WTC11 (cell line): Measurements from ENCODE around the gene S1PR1. TPM values are rescaled to one million over a fixed set of nuclear protein-coding genes. Genes with fewer than 3 reads are reported as not detected.

Experiments used
- ATAC-seq: fragments of 200-7000 bp; cut with Tn5 transposase; 2 replicates; pipeline ENCODE4 v1.10.0; 2021; ENCODE audit warnings: mild to moderate bottlenecking, moderate library complexity
- CTCF ChIA-PET: fragments of 300-600 bp; sonication (Branson Sonifier 250); formaldehyde crosslinking; loops from one replicate; lab custom pipeline; 2021; ENCODE audit warnings: antibody characterized with exemption; lab: Charles Lee
- POLR2A ChIA-PET: fragments of 350-600 bp; sonication (Branson Sonifier 250); formaldehyde crosslinking; loops from one replicate; lab custom pipeline; 2021; ENCODE audit warnings: antibody characterized with exemption; lab: Charles Lee
- DNase-seq: peaks from one replicate; pipeline ENCODE4 v3.0.0; 2021; ENCODE audit warnings: low spot score
- H3K27ac Mint-ChIP-seq: 2 replicates; pipeline ENCODE4 v1.8.0; 2021; ENCODE audit warnings: mixed read lengths
- H3K27me3 Mint-ChIP-seq: 2 replicates; pipeline ENCODE4 v1.8.0; 2021; ENCODE audit warnings: low read depth, mild to moderate bottlenecking, moderate library complexity, mixed read lengths
- H3K36me3 Mint-ChIP-seq: 2 replicates; pipeline ENCODE4 v1.8.0; 2021; ENCODE audit warnings: mixed read lengths
- H3K4me1 Mint-ChIP-seq: 2 replicates; pipeline ENCODE4 v1.8.0; 2022; ENCODE audit warnings: mixed read lengths
- H3K4me3 Mint-ChIP-seq: 2 replicates; pipeline ENCODE4 v1.8.0; 2021; ENCODE audit warnings: mild to moderate bottlenecking, moderate library complexity, mixed read lengths
- H3K9me3 Mint-ChIP-seq: 2 replicates; pipeline ENCODE4 v1.8.0; 2021; ENCODE audit warnings: mixed read lengths
- CREM ChIP-seq: sonication (generic); formaldehyde crosslinking; IDR thresholded peaks from 2 replicates; pipeline ENCODE4 v1.8.1; 2022; ENCODE audit warnings: mild to moderate bottlenecking, missing genetic modification reagents, moderate library complexity
- HMGA2 ChIP-seq: fragments of 250-450 bp; sonication (Bioruptor Pico); IDR thresholded peaks from 2 replicates; pipeline ENCODE4 v1.4.0; 2021; ENCODE audit warnings: mild to moderate bottlenecking, moderate library complexity
- KAT7 ChIP-seq: sonication (generic); formaldehyde crosslinking; IDR thresholded peaks from 2 replicates; pipeline ENCODE4 v1.8.1; 2023; ENCODE audit warnings: missing genetic modification reagents, mild to moderate bottlenecking, borderline replicate concordance
- NFATC4 ChIP-seq: fragments of 250-450 bp; sonication (Bioruptor Pico); IDR thresholded peaks from 2 replicates; pipeline ENCODE4 v1.9.0; 2021; ENCODE audit warnings: mild to moderate bottlenecking
- NR2C2 ChIP-seq: sonication (generic); formaldehyde crosslinking; IDR thresholded peaks from 2 replicates; pipeline ENCODE4 v1.8.0; 2022; ENCODE audit warnings: mild to moderate bottlenecking, missing genetic modification reagents
- RELA ChIP-seq: sonication (generic); formaldehyde crosslinking; IDR thresholded peaks from 2 replicates; pipeline ENCODE4 v1.8.1; 2022; ENCODE audit warnings: missing genetic modification reagents, mild to moderate bottlenecking, borderline replicate concordance
- ZNF219 ChIP-seq: sonication (generic); formaldehyde crosslinking; IDR thresholded peaks from 2 replicates; pipeline ENCODE4 v1.8.0; 2023; ENCODE audit warnings: missing genetic modification reagents, mild to moderate bottlenecking, borderline replicate concordance
- total RNA-seq: library from RNA; stranded (reverse); gene quantifications from 3 replicates; pipeline ENCODE4 v1.2.3, GENCODE V29; 2021
- TF ChIP-seq, protein P1 (sequence below): sonication (generic); formaldehyde crosslinking; IDR thresholded peaks from 2 replicates; pipeline ENCODE4 v1.8.1; 2022; ENCODE audit warnings: low read depth, missing genetic modification reagents, borderline replicate concordance
- TF ChIP-seq, protein P2 (sequence below): sonication (generic); formaldehyde crosslinking; IDR thresholded peaks from 2 replicates; pipeline ENCODE4 v1.8.0; 2022; ENCODE audit warnings: mild to moderate bottlenecking, missing genetic modification reagents
- TF ChIP-seq, protein P3 (sequence below): fragments of 250-450 bp; sonication (Bioruptor Pico); conservative IDR thresholded peaks from 2 replicates; pipeline ENCODE4 v1.9.0; 2021; ENCODE audit warnings: mild to moderate bottlenecking
- TF ChIP-seq, protein P4 (sequence below): sonication (generic); formaldehyde crosslinking; IDR thresholded peaks from 2 replicates; pipeline ENCODE4 v1.8.0; 2022; ENCODE audit warnings: mild to moderate bottlenecking, missing genetic modification reagents
- TF ChIP-seq, protein P5 (sequence below): sonication (generic); formaldehyde crosslinking; IDR thresholded peaks from 2 replicates; pipeline ENCODE4 v1.8.1; 2022; ENCODE audit warnings: low read depth, mild to moderate bottlenecking, moderate library complexity, missing genetic modification reagents, borderline replicate concordance

Gene S1PR1
- total RNA-seq, 1 experiment from 2014 or later: 3.2 TPM

DNA sequence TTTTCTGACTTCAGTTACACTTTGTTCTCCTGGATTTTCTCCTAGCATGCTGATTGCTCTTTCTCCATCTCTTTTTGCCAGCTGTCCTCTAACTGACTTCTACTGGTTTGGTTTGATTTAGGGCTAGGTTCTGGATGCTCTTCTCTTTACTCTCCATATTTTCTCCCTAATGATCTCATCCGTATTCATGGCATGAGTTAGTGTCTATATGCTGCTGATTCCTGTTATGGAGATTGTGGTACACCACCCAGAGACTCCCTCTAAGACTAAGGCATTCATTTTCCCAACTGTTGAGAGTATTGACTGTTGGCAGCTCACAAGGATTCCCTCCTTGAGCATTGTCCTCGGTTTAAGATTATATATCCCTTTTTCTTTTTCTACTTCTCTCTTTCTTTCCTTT lies 28.9 kb downstream of the S1PR1 start:
- Mint-ChIP-seq H3K4me3 (no peak overlapping the region), H3K36me3 (0 out of 2 replicates have a peak, but pooled peaks cover under 1% of the 10 kb centered on the region), H3K27ac (no peak overlapping the region)
- CTCF ChIA-PET: interaction anchor here (0.7 kb wide), 1 partner anchor 27 kb away, joined by 4 read pairs; no protein-coding TSS in a partner anchor
- no peak for TF ChIP-seq CREM
- TF ChIP-seq KAT7 (CRISPR knock-in tag): no peak
- TF ChIP-seq, protein P1, sequence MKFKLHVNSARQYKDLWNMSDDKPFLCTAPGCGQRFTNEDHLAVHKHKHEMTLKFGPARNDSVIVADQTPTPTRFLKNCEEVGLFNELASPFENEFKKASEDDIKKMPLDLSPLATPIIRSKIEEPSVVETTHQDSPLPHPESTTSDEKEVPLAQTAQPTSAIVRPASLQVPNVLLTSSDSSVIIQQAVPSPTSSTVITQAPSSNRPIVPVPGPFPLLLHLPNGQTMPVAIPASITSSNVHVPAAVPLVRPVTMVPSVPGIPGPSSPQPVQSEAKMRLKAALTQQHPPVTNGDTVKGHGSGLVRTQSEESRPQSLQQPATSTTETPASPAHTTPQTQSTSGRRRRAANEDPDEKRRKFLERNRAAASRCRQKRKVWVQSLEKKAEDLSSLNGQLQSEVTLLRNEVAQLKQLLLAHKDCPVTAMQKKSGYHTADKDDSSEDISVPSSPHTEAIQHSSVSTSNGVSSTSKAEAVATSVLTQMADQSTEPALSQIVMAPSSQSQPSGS (CRISPR knock-in tag): no peak
- TF ChIP-seq ZNF219: no peak
- TF ChIP-seq, protein P2, sequence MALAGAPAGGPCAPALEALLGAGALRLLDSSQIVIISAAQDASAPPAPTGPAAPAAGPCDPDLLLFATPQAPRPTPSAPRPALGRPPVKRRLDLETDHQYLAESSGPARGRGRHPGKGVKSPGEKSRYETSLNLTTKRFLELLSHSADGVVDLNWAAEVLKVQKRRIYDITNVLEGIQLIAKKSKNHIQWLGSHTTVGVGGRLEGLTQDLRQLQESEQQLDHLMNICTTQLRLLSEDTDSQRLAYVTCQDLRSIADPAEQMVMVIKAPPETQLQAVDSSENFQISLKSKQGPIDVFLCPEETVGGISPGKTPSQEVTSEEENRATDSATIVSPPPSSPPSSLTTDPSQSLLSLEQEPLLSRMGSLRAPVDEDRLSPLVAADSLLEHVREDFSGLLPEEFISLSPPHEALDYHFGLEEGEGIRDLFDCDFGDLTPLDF (CRISPR knock-in tag): no peak
- TF ChIP-seq, protein P3, sequence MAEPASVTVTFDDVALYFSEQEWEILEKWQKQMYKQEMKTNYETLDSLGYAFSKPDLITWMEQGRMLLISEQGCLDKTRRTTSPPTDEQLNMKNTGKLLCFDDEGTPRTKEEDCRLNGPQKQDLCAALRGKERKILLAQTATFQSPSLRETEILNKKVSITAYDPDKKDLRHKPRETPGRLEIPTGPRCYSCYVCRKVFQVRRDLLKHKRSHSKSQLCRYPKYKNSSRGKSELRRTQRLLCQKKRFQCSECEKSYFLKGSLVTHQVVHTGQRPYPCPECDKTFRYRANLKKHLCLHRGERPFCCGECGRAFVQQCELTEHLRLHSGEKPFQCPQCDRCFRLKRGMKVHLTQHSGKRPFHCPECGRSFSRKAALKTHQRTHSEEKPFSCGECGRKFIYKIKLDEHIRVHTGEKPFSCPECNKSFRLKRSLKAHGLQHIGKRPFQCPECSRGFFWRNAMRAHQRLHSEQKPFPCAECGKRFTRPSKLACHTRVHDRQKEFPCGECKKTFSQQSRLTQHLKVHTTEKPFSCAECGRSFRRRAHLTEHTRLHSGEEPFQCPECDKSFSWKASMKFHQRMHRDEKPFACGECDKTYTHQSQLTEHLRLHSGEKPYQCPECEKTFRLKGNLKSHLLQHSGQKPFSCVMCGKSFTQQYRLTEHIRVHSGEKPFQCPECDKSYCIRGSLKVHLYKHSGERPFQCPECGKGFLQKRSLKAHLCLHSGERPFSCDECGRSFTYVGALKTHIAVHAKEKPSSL (CRISPR knock-in tag): no peak
- no peak for TF ChIP-seq HMGA2
- TF ChIP-seq, all 79 proteins: peak for 0
- no peak for ATAC-seq
- H3K4me1 Mint-ChIP-seq: peaks cover 17% of the 10 kb centered on the region
- no peak for DNase-seq
- H3K27me3 Mint-ChIP-seq: no peaks in the 10 kb centered on the region
- no peaks in the 10 kb centered on the region for H3K9me3 Mint-ChIP-seq
- POLR2A ChIA-PET: no interaction called here

DNA sequence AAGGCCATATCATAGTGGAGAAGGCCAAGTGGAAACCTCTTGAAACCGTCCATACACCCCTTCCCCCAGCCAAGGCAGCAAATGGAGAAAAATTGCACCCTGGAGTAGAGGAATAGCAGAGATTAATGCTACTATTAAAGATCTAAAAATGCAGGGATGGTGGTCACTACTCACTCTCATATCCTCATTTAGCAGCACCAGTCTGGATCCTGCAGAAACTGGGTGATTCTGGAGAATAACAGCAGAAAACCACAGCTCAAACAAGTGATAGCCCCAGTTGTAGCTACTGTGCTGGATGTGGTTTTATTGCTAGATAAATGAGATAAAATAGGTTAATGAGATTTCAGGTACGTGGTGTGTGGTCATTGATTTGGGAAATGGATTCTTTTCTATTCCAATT lies 30.3 kb downstream of the S1PR1 start:
- 0 out of 2 replicates have a peak, but pooled peaks cover 4% of the 10 kb centered on the region for H3K36me3 Mint-ChIP-seq
- peaks cover 10% of the 10 kb centered on the region for H3K9me3 Mint-ChIP-seq
- ChIA-PET POLR2A (no interaction called here), CTCF (no interaction called here)
- no peak overlapping the region for H3K27ac Mint-ChIP-seq
- no peaks in the 10 kb centered on the region for H3K27me3 Mint-ChIP-seq
- H3K4me1 Mint-ChIP-seq: peaks cover 12% of the 10 kb centered on the region
- DNase-seq (no peak), ATAC-seq (no peak)
- TF ChIP-seq, protein P1 (CRISPR knock-in tag): no peak
- TF ChIP-seq NFATC4 (no peak), RELA (CRISPR knock-in tag) (no peak), NR2C2 (no peak)
- TF ChIP-seq, protein P4, sequence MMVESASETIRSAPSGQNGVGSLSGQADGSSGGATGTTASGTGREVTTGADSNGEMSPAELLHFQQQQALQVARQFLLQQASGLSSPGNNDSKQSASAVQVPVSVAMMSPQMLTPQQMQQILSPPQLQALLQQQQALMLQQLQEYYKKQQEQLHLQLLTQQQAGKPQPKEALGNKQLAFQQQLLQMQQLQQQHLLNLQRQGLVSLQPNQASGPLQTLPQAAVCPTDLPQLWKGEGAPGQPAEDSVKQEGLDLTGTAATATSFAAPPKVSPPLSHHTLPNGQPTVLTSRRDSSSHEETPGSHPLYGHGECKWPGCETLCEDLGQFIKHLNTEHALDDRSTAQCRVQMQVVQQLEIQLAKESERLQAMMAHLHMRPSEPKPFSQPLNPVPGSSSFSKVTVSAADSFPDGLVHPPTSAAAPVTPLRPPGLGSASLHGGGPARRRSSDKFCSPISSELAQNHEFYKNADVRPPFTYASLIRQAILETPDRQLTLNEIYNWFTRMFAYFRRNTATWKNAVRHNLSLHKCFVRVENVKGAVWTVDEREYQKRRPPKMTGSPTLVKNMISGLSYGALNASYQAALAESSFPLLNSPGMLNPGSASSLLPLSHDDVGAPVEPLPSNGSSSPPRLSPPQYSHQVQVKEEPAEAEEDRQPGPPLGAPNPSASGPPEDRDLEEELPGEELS (CRISPR knock-in tag): no peak
- TF ChIP-seq, protein P5, sequence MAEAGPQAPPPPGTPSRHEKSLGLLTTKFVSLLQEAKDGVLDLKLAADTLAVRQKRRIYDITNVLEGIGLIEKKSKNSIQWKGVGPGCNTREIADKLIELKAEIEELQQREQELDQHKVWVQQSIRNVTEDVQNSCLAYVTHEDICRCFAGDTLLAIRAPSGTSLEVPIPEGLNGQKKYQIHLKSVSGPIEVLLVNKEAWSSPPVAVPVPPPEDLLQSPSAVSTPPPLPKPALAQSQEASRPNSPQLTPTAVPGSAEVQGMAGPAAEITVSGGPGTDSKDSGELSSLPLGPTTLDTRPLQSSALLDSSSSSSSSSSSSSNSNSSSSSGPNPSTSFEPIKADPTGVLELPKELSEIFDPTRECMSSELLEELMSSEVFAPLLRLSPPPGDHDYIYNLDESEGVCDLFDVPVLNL (CRISPR knock-in tag): no peak
- no peak overlapping the region for H3K4me3 Mint-ChIP-seq
